Activated CD8-positive, alpha-beta memory T cell treated with anti-CD3 and anti-CD28 coated beads, Interleukin-2, amount 50 U/mL, for 1 hour (primary cell): Measurements from ENCODE around the gene GPX4.

ENCODE experiments used
- DNase-seq: peaks from one replicate; pipeline ENCODE4 v3.0.0-alpha.2; 2020; ENCODE audit errors: extremely low read depth

GPX4 gene

DNA sequence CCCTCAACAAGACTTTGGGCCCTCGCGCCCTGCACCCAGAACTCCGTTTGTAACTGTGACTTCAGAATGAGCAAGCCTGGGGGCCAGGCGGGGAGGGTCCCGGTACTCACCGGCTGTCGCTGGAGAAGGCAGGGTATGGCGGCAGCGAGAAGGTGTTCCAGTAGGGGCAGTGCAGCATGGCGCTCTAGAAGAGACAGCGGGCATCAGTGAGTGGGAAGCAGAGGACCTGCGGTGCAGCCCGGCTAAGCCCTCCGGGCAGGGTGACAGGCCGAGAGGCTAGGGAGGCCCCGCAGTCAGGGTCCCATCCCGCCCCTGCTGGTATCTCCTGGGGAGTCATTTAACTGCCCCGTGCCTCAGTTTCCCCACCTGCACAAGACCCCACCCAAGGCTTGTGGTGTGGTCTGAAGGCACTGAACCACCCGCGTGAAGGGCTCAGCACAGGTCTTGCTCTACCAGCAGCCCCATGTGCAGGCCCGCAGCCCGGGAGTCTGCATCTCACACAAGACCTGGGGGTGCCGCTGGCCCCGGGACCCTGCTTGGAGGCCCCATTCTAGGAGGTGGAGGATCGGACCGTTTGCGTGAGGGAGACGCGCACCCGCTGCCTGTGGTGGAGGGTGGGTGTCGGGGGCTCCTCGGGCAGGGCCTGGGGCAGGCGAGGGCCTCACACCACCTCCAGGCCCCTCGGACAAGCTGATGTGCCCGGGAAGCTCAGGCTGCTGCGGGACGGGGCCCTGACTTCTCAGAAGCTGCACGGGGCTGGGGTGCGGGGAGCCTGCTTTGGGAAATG lies 45.7 kb downstream of the GPX4 start:
- DNase-seq, result no peak

DNA sequence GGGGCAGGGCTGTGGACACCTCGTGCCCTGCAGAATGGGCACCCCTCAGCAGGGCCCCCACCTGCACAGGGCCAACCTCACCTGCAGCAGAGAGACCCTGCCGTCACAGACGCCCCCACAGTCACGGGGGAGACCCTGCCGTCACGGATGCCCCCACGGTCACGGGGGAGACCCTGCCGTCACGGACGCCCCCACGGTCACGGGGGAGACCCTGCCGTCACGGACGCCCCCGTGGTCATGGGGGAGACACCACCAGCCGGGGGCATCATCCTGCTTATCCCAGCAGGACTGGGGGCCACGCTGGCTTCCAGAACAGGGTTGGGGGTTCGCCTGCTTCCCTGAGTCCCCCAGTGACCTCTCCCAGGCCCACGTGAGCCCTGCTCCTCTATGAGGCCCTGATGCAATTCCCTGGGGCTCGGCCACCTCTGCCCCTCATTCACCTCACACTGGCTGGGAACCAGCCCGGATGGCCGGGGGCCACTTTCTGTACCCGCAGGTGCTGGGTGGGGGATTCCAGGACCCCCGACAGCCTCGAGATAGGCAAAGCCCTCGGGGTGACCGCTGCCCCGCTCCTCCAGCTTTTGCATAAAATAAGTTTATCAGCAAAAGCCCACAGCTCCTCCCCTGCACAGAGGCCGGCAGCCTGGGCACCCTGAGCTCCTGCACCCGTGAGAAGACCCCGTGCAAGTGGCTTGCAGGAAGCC lies 46.7 kb downstream of the GPX4 start:
- DNase-seq, result no peak

DNA sequence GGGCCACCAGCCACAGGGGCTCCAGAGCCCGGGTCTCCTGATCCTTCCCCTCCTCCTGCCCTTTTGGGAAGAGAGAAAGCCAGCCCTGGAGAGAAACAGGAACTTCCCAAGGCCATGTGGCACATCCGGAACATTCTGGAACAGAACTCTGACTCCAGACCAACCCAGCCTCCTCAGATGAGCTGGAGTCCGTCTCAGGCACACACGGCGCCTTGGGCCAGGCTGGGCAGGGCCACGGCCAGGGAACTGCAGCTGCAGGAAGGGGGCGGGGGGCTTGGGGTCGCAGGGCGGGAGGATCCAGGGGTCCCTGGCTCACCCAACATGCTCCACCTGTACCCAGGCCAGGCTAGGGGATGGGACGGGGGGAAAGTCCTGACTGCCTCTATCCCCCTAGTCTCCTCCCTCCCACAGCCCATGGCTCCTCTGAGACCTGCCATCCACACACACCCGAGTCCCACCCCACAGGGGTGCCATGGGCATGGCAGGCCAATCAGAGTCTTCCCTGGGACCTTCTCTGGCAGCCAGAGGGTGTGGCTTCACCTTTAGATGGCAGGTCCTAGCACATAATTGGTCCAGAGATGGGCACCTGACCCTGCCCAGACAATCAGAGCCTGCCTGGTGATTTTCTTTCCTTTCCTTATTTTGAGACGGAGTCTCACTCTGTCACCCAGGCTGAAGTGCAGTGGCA lies 47.4 kb downstream of the GPX4 start:
- DNase-seq, result no peak

DNA sequence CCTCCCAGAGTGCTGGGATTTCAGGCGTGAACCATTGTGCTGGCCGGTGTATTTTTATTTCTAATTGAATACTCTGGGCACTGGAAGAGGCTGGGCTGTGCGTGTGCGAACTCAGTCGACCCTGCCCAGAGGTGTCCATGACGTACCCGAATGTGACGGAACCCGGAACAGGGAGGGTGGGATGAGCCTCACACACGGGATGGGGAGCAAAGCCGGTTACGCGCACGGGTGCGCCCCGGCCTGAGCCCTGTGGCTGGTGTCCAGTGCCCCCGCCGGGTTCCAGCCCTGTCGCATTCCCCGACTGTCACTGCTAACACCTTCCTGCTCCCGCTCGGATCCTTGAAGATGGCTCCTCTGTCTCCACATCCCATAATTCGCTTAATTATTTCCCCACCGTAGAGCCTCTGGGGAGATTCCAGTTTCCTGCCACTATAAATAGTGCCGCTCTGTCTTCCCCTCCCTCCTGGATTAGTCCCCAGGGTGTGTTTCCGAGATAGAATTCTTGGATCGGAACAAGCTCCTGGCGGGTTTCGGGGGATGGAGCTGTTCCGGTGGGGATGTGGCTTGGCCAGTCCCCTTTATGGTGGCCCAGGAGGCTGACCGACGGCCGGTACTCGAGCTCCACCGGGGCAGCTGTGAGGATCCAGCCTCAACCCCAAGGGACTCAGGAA lies 48.3 kb downstream of the GPX4 start:
- no peak for DNase-seq

DNA sequence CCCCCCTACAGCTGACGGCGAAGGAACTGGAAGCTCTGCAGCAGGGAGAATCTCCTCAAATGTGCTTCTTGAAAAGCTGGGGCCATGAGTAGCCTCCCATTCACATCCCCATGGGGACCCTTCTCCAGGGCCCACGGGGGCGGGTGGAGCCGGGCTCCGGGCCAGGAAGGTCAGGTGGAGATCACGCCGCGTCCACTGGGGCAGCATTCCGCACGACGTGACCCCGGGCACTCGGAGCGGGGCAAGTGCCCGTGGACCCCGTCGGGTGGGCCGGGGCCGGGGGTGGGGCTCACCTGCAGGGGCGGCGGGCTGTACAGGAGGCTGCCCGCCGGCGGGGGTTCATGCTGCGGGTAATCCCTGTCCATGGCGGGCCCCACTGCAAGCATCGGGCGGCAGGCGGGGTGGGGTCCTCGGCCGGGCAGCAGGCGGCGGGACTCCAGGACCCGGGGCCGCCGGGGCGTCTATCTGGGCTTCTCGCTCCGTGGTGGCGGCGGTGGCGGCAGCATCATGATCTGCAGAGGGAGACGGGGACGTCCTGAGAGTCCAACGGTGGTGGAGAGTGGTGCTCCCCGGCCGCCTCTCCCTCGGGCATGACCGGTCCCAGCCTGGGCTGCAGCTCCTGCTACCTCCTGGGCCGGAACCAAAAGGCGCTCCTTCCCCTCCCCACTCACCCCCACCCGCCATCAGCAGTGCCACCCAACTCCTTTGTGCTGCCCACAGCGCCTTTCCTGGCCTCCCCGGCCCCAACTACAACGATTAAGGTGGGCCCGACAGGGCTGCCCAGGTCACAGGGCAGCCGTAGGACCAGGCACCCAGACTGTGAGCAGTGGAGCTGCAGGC lies 50.3 kb downstream of the GPX4 start:
- no peak for DNase-seq

DNA sequence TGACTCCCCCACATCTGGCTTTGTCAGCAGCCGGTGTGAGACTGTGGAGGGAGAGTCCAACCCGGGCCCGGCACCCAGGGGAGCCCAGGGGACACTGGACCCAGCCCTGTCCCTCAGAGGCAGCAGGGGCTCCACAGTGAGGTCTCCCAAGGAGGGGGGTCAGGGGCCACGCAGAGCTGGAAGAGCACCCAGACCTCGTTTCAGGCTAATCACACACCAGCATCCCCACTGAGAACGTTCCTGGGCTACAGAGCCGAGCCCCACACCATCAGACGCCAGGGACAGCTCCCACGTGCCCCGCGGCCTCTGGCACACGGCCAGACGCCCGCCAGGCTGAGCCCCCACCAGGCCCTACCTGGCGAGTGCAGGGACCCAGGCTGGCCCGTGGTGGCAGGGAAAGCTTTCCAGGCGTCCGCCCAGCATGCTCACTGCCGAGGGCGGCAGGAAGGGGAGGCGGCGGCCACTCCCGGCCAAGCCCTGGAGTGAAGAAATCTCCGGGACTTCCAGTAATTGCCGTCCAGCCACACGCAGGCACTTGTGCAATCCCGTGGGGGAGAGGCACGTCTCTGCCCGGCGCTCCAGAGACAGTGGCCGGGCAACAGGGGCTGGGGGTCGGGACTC lies 51.0 kb downstream of the GPX4 start:
- DNase-seq, result no peak

DNA sequence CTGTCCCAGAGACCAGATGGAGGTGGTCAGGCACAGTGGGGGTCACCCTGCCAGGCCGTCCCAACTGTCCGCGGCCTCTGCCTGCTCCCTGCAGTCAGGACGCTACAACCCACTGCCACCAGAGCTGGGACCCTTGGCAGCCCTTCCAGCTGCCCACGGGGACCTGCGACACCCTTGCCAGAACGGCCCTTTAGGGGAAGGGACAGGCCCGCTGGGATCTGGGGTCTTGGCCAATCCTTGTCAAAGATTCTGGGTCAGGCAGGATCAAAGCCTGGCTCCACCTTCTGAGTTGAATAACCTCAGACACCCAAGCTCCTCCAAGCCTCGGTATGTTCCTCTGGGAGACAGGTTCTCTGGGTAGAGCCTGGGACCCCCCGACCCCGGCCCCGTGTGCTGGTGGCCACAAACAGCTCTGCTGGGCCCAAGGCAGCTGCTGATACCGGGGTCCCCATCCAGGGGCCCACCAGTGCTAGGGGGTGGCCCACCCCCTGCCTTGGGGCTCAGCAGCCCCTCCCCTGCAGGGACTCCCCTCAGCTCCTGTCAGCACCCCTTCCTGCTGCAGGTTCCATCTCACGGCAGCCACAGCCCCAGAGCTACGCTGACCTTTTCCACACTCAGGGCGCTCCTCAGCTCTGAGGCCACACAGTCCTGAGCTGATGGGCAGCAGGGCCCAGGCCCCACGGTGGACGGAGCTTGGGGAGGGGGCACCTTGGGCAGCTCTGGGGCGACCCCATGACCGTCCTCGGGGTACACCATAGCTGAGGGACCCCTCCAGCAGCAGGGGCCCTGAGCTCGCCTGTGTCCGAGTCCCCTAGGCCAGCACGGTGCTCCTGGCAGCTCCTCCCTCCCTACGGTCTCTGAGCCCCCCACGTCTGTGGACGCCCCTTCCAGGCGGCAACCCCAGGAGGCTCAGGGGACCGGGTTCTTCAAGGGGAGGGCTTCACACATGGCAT lies 51.8 kb downstream of the GPX4 start:
- no peak for DNase-seq
